GM19324 (cell line): ENCODE results near the gene MSH3.
A peak's percentile ranks its signal among the peaks of the same experiment; 100 is the strongest.
"Not testable (repeated sequence)": the region's sequence is repeated elsewhere in the genome, so short reads cannot be mapped to it uniquely, and the experiment has no call there.

Experiments
- ATAC-seq: cut with Tn5 transposase; IDR thresholded peaks from one replicate; pipeline ENCODE4 v1.9.1; 2021; ENCODE audit warnings: mild to moderate bottlenecking, moderate library complexity; ENCODE audit not compliant: unreplicated experiment, low FRiP score

MSH3 gene

DNA sequence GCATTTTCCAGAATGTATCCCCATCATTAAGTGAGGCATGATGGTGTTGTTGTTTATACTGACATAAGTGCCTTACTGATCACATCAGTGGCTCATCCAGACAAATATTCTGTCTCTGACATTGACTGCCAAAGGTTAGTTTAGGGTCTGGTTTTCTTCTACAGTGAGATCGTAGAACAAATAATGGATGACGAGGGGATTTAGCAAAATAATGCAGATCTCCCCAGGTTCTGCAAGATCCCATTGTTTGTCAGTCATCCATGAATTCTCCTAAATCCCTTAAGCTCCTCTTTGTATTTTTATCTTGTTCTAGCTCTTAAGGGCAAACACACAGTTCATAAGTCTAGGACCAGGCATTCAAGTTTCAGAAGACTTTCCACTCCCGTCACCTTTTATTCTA lies 93.5 kb downstream of the MSH3 start:
- no peak for ATAC-seq

DNA sequence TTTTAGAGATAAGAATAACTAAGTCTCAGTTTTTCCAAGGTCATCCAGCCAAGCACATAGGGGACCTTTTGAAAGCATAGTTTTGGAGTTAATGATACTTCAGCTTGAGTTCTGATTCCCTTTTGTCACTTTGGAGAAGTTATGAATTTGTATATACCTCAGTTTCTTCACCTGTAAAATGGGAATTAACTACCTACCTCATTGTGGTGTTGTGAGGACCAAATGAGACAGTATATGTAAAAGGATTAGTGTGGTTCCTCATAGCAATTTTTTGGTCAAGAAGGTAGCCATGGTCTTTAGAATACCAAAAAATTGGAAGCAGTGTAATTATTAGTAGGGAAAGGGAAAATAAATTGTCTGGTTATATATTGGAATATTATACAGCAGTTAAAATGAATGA lies 98.0 kb downstream of the MSH3 start:
- no peak for ATAC-seq

DNA sequence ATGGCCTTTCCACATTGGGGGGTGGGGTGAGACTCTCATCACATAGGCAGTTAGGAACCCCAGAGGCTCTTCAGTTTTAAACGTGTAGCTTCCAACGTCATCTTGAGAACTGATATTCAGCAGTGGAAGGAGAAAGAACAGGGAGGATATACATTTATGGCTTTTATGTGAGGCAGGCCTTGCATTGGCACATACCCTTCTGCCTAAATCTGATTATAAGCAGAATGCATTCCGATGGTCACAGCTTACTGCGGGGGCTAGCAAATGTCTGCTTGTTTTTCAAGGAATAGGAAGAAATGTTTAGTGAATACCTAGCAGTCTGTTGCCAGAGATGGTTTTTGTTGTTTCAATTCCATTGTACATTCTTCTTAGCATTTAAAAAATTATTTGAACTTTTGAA lies 99.3 kb downstream of the MSH3 start:
- ATAC-seq: no peak

DNA sequence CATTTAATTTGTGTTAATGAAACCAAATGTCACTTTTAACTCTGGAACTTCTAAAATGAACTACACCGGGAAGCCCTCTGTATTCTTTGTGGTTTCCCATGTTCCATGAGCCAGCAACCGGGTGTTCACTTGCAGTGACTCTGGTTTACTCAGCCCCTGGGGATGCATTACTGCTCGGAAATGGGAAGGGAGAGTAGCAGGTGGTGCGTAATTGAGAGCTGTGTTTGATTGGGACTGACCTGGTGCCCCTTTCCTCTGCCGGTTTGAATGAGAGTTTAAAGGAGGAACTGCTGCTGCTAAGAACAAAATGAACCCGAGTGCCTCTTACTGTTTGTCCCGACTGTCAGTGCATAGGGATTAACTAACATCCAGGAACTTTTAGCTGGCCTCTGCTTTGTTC lies 100.4 kb downstream of the MSH3 start:
- peak; percentile 48 for ATAC-seq

DNA sequence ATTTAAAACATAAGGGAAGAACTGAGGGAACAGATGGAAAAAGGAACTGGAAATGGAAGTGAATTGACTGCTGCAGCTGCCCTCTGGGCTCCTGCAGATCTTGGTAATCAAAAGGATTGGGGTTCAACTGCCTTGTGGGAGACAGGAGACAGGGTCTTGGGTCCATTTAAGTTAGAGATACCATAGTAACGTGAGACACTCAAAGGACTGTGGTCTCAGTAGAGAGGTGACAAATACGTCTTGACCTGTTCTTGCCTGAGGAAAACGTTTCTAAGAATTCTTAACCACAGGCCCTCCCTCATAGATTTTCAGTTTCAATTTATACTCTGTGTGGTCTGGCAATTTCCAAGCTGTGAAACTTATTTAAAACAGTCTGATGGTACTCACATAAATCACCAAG lies 101.2 kb downstream of the MSH3 start:
- ATAC-seq: peak; percentile 96

DNA sequence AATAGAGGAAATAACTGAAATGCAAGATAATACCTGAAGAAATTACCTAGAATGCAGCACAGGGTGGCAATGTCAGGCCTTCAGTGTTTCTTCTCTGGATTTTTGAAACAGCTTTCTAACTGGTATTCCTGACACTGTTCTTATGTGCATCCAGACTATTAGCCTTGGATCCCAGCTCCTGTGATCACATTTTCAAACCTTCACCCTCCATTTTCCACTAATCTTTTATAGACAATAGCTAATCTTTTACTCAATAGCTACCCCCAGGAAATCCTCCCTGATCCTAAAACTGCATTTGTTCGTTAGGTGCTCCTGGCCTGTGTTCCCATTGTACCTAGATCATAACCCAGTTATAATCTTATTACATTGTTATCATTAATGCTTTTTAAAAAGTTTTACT lies 101.8 kb downstream of the MSH3 start:
- no peak for ATAC-seq

DNA sequence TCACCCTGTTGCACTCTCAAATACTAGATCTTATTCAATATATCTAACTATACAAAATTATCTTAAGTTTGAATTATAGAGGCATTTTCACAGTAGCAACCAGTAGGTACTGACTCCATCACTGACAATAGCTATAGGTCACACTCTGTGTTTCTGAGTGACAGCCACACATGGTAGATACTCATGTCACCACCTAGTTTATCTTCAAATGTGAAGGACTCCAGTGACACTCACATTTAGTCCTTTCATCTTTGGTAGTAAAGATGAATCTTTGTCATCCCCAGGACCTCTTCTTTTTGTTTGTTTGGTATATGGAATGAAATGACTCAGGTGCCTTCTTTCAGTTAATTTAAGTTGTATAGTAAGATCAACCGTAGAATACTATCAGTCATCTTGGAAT lies 102.8 kb downstream of the MSH3 start:
- ATAC-seq: no peak

DNA sequence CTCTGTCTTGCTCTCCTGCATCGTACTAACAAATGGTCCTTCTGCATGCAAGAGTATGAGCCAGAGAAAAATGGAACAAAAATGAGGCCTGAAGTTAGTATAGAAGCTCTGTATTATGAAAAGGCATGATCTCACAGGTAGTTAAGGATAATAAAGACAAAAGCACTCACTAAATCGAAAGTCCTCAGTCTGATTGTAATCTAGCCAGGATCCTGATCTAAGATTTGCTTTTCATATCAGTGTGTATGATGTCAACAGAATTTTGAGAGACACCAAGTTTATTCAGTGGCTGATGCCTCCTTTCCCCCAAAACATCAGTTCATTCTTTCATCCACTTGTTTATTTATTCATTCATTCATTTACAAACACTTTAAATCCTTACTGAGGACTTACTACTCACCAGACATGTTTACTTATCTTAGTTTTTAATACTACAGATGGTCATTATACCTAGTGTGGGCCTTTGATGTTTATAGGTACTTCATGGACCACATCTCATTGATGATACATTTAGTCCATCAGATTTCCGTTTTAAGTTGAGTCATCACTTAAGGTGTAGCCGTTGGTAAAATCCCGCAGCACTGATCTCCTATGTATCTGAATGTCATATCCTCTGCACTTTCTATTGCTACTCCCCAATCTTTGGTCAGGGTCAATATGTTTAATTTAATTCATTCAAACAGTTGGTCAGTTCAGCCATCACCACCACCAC lies 105.6 kb downstream of the MSH3 start:
- no peak for ATAC-seq

DNA sequence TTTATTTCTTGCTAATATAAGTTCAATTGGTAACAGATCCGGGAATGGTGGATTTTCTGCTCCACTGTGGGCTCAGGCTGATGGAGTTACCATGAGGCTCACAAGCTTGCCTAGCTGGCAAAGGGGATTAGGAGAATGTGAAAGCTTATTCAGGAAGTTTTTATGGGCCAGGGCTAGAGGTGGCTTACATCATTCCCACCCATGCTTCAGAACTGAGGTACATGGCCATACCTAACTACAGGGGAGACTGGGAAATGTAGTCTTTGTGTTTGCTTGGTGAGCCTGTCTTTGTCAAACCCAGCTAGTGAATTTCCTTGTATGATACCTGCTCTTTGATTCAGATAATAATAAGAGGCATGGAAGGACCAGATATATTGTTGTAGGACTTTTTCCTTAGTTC lies 106.2 kb downstream of the MSH3 start:
- no peak for ATAC-seq

DNA sequence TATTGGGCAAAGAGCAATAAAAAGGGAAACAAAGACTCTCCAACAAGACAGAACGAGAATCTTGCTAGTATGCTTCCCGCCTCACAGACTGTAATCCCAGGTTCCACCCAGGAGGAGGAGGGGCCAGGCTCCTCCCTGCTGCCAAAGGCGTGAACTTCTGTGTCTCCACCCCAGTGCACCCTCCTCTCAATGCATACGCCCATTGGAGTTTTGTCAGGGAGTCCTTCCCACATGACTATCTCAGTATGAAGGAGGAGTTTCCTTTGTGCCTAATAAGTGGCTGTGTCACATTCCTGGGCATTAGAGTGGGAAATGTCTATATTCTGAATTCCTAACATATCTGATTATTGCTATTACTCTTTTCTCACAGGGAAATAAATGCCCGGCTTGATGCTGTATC lies 106.7 kb downstream of the MSH3 start:
- no peak for ATAC-seq

DNA sequence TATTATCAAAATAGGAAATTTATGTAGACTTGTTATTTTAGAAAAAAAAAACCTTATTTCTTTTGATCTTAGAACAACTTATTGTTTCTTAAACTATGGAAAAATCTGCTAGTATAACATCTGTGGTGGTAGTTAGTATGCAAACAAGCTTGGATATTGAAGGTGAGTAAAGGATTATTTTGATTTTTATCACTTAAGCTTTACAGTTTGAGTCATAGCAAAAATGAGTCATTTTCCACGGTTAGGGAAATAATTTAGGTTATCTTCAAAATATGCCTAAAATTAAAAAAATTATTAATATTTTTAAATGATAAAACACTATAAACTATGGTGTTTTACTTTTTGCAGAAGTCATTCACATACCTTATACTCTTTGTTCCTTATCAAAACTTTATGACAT lies 107.5 kb downstream of the MSH3 start:
- no peak for ATAC-seq

DNA sequence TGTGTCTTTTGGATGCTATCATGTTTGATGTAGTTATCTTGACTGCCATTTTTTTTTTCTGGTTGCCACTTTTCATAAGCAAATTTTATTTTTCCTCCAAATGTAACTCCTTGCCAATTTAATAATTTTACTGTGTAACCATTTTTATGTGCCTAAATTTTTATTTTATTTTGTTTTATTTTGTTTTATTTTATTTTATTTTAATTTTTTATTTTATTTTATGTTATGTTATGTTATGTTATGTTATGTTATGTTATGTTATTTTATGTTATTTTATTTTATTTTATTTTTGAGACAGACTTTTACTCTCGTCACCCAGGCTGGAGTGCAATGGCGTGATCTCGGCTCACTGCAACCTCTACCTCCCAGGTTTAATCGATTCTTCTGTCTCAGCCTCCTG lies 108.1 kb downstream of the MSH3 start:
- no peak for ATAC-seq

DNA sequence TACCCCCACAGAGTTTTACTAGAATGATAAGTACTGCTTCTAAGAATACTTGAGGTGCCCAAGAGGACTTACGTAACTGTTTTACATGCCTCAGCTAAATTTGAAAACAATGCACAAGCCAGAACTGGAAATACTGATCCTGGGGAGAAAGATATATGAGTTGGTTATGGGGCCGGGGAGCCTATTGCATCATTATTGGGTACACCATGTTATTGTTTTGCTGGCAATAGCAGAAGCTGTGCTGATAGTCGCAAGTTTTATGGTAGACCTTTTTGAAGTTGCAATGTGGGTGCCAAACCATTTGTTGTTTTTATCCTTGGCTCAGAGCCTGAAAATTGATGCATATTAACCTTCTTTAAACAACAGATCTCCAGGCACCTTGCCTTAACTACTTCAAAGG lies 108.8 kb downstream of the MSH3 start:
- no peak for ATAC-seq

DNA sequence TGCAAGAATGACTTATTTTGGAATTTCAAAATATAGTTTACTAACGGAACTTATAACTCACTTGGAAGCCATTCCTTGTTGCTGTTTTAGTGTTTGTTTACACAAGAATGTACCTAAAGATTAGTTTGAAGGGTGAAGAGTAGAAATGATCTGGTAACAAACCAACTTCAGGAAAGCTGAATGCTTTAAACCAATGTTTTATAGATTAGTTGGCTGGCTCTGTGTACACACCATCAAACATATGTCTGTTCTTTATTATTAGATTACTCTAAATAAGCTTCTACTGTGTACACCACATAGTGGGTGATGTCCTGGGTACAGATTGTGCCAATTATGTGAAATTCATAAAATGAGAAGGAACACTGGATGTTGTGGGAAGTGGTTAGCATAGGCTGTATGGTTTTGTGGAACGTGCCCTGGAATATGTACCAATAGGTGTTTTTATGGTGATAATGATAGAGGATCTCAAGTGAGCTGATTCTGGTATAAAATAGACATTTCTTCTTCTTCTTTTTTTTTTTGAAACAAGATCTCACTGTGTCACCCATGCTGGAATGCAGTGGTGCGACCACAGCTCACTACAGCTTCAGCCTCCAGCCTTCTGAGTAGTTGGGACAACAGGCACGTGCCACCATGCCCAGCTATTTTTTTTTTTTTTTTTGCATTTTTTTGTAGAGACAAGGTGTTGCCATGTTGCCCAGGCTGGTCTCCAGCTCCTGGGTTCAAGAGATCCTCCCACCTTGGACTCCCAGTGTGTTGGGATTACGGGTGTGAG lies 109.6 kb downstream of the MSH3 start:
- no peak for ATAC-seq

DNA sequence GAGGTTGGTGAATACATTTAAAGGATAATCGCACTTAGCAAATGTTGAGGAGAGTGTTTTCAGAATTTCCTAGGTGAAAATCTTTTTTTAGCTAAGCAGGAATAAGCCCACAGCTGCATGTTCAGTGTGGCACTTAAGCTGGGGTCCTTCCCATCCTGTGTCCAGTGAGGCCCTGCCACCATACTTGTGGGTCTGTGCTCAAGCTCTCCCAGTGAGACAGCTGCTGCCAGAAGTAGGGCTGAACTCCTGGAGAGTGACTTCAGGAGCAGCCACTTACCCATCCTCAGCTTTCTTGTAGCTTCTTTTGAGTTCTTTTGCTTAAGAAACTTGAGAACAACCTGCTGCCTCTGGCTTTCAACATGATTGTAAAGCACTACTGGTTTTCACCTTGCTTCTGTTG lies 110.3 kb downstream of the MSH3 start:
- ATAC-seq: no peak

DNA sequence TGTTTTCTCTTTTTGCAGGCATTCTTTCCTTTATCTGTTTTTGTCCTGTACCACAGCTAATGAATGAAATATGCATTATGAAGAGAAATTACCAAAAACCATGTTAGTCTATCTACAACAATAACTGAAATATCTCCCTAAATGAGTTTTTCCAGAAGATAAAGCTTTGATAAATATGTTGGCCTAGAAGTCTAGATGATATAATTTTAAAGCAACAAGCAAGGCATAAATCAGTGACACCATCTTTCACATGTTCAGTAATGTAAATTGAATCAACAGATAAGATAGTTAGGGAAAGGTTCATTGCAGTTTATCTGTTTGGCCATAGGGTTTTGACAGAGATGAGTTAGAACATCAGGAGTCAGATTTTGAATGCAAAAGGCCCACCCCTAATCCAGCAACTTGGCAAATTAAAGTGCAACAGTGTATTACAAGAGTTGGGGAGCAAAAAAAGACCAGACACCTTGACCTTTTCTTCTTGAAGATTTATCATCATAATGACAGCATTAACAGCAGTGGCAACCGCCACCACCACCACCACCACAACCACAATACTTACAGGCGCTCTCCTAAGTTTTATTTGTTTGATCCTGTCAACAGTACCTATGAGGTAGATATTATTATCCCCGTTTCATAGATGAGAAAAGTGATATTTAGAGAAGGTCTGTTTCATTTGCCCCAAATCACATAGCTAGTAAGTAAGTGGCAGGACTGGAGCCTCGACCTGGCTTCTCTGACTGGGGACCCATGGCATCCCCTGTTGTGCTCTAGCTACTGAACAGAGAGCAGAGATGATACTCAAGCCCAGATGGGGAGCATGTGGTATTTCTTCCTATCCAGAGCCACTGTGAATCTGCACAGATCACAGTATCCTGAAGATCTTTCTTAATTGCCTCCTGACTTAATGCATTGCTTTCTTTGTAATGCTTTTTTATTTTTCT lies 123.2 kb downstream of the MSH3 start:
- no peak for ATAC-seq

DNA sequence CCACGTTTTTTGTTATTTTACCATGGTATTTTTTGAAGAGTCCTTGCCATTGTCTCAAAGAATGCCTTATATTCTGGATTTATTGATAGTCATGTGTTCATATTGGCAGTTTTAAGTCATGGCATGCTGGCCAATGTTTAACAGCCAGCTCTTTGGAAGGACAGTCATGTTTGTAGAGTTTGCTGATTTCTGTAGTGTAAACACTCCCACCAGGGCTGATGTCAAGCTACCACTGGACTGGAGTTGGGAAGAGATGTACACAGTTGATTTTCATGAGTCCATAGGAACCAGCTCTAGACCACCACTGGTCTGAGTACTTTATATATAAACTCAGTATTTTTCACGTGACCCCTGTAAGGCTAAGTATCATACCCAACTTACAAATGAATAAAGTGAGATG lies 125.6 kb downstream of the MSH3 start:
- ATAC-seq: no peak

DNA sequence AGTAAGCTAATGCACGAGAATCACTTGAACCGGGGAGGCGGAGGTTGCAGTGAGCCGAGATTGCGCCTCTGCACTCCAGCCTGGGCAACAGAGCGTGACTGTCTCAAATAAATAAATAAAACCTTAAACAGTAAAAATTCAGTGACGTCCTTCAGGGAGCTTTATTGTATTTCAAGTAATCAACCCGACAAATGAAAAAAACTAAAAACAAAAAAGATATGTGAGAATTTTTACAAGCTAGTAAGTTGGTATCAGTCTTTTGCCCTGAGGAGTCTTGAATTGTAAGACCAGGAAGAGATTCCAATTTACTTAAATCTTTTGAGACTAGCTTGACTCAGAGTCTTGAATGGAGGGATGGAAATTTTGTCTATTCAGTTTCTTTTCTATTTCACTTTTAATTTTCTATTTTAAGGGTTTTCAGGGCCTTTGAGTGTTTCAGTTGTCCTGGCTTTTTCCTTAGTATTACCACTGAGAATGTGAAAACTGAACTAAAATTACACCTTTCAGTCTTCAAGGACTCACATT lies 126.4 kb downstream of the MSH3 start:
- ATAC-seq: no peak

DNA sequence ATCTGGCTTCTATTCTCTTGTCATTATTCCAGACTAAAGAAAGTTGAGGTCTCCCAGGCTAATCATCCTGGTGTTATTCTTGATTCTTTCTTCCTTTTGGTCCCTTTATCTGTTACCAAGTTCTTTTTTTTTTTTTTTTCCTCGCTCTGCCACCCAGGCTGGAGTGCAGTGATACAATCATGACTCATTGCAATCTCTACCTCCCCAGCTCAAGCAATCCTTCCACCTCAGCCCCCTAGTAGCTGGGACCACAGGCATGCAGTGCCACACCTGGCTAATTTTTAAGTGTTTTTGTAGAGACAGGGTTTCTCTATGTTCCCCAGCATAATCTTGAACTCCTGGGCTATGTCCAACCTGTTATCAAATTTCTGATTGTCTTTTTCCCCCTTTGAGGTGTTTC lies 126.9 kb downstream of the MSH3 start:
- no peak for ATAC-seq

DNA sequence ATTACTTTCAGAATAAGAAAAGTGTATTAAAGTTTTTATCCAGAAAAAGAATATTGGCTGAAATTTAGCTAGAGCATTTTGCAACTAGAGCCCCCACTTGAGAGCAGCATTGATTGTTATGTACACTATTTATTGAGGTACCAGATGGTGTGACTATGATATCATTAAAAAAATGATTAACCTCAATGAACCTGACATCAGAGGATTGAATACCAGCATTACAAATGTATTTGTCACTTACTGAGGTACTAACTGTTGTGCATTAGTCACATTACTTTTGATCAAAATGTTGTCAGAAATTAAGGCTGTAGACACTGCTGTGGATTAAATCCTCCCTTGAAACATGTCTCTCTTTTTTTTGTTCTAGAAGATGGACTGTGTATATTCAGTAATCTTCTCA lies 128.2 kb downstream of the MSH3 start:
- no peak for ATAC-seq

DNA sequence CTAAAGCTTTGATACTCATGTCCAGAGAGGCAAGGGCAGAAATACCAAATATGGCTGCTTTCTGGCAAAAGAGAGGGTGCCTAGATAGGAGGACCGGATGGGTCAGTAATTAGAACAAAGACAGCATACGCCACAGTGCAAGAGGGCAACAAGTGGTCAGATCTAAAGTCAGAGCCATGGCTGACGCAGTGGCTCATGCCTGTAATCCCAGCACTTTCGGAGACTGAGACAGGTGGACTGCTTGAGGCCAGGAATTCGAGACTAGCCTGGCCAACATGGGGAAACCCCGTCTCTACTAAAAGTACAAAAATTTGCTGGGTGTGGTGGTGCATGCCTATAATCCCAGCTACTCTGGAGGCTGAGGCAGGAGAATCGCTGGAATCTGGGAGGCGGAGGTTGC lies 129.3 kb downstream of the MSH3 start:
- not testable (repeated sequence) for ATAC-seq
